ENCODE measurements around the gene RBMS1.

DNA sequence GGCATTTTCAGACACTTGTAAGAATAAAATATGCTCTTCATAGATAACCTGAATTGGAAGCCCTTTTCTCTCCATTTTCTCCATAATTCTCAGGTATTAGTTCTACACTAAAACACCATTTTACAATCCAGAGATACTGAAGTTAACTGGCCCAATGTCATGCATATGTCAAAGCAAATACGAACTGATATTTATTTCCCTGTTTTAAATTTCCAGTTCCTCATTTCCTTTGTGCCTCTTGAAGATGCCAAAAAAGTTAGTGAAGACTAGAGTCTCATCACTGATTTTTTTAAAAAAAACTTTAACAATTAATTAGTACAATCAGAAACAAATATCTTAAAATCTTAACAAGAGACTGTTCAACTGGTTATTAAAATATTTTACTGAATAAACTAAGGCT is 240.7 kb downstream of the RBMS1 start:
- TF ChIP-seq CTCF (IDR thresholded peaks at IDR 0.05) (no peak), MAX (IDR thresholded peaks at IDR 0.05) (no peak), HDAC2 (IDR thresholded peaks at IDR 0.05) (no peak), TFCP2L1 (CRISPR knock-in tag; IDR thresholded peaks at IDR 0.05) (no peak), CHD2 (IDR thresholded peaks at IDR 0.05; ENCODE audit: low read length, partially characterized antibody) (no peak), USF2 (IDR thresholded peaks at IDR 0.05) (no peak), MAFK (IDR thresholded peaks at IDR 0.05; ENCODE audit: partially characterized antibody) (no peak), REST (IDR thresholded peaks at IDR 0.05) (no peak)
